Posterior cingulate gyrus (tissue), 11 donors: ENCODE data around the gene WDFY4.

Experiments used
- DNase-seq, 10 donors: peaks; one replicate each; pipeline versions ENCODE4 v3.0.0 to v3.0.0-alpha.2; 2020 to 2021; ENCODE audit warnings: mixed read lengths in 3 of 10
- intact Hi-C: fragments of 100-400 bp; cut with DNase I; formaldehyde crosslinking; loops from one replicate; pipeline ENCODE4 v1.15.1; 2023

WDFY4 gene

GRCh38 chr10:48682265-48682664 is 2.4 kb upstream of the WDFY4 start:
- intact Hi-C loops = no loop called here
- DNase-seq = no peak

GRCh38 chr10:48683424-48683823 is 1.2 kb upstream of the WDFY4 start:
- no peak for DNase-seq
- intact Hi-C loops = no loop called here

- intact Hi-C loops = no loop called here
- DNase-seq = no peak
These were observed 805 bp upstream of the WDFY4 start for GRCh38 chr10:48683868-48684267.

- DNase-seq = no peak
- intact Hi-C loops = no loop called here
These were observed 246 bp upstream of the WDFY4 start for GRCh38 chr10:48684463-48684791.

- intact Hi-C loops = no loop called here
- no peak for DNase-seq
These were observed 1.1 kb downstream of the WDFY4 start for GRCh38 chr10:48685731-48686130.

GRCh38 chr10:48690791-48691660 is 6.4 kb downstream of the WDFY4 start:
- intact Hi-C loops = no loop called here
- no peak for DNase-seq

GRCh38 chr10:48691812-48692528 is 7.3 kb downstream of the WDFY4 start:
- intact Hi-C loops = no loop called here
- no peak for DNase-seq

GRCh38 chr10:48692748-48693147 is 8.1 kb downstream of the WDFY4 start:
- DNase-seq = no peak
- intact Hi-C loops = no loop called here

- intact Hi-C loops = no loop called here
- no peak for DNase-seq
These were observed 8.5 kb downstream of the WDFY4 start for GRCh38 chr10:48693206-48693605.

- no peak for DNase-seq
- intact Hi-C loops = no loop called here
These were observed 9.8 kb downstream of the WDFY4 start for GRCh38 chr10:48694371-48695030.

- no peak for DNase-seq
- intact Hi-C loops = no loop called here
These were observed 11.2 kb downstream of the WDFY4 start for GRCh38 chr10:48695636-48696534.

- DNase-seq = no peak
- intact Hi-C loops = no loop called here
These were observed 11.8 kb downstream of the WDFY4 start for GRCh38 chr10:48696535-48696873.

- DNase-seq = no peak
- intact Hi-C loops = no loop called here
These were observed 12.4 kb downstream of the WDFY4 start for GRCh38 chr10:48697091-48697490.

GRCh38 chr10:48697821-48698764 is 13.4 kb downstream of the WDFY4 start:
- DNase-seq = peak in 5 of 10 donors; percentile 33 to 90 (median 77)
- intact Hi-C loops = no loop called here

GRCh38 chr10:48699011-48699627 is 14.4 kb downstream of the WDFY4 start:
- intact Hi-C loops = no loop called here
- DNase-seq = no peak

- no peak for DNase-seq
- intact Hi-C loops = no loop called here
These were observed 15.4 kb downstream of the WDFY4 start for GRCh38 chr10:48700071-48700470.

GRCh38 chr10:48700493-48700892 is 15.8 kb downstream of the WDFY4 start:
- no peak for DNase-seq
- intact Hi-C loops = no loop called here

- DNase-seq = no peak
- intact Hi-C loops = no loop called here
These were observed 16.6 kb downstream of the WDFY4 start for GRCh38 chr10:48701139-48701901.
